ENCODE data around the gene ACTA2. TPM values are rescaled to one million over a fixed set of nuclear protein-coding genes. Genes with fewer than 3 reads are reported as not detected.

ACTA2 gene
- total RNA-seq, 1 experiment from 2014 or later, result 25.4 TPM

- CTCF ChIA-PET, result interaction anchor here (0.9 to 1.0 kb wide), 3 partner anchors 19 to 130 kb away, joined by 3 to 4 read pairs (median 3); no protein-coding TSS in a partner anchor
- DNase-seq (ENCODE audit: unreplicated experiment), result no peak
Observed at GRCh38 chr10:88964360-88964759, 11.8 kb upstream of the ACTA2 start.

GRCh38 chr10:88963318-88963717, 10.7 kb upstream of the ACTA2 start:
- no peaks in the 10 kb centered on the region for H3K36me3 Mint-ChIP-seq (ENCODE audit: insufficient read depth, unreplicated experiment)
- no peaks in the 10 kb centered on the region for H3K27me3 Mint-ChIP-seq (ENCODE audit: insufficient read depth, unreplicated experiment)
- no peak overlapping the region for H3K27ac Mint-ChIP-seq (ENCODE audit: low read depth, unreplicated experiment)
- no peak overlapping the region for H3K4me3 Mint-ChIP-seq (ENCODE audit: unreplicated experiment)
- peaks cover 6% of the 10 kb centered on the region for H3K4me1 Mint-ChIP-seq (ENCODE audit: insufficient read depth, unreplicated experiment)
- CTCF ChIA-PET, result interaction anchor here (0.9 to 1.7 kb wide), 3 partner anchors 13 to 27 kb away, joined by 3 to 4 read pairs (median 3); no protein-coding TSS in a partner anchor
- no TSS peak for BruUV-seq (replicated peaks)
- intact Hi-C loops (cut with micrococcal nuclease), result no loop called here
- TF ChIP-seq CTCF (IDR thresholded peaks at IDR 0.05; ENCODE audit: unreplicated experiment), result no peak
- POLR2A ChIA-PET, result interaction anchor here (1.1 kb wide), 1 partner anchor 9 kb away, joined by 3 read pairs; no protein-coding TSS in a partner anchor
- no peak for DNase-seq (ENCODE audit: unreplicated experiment)
- H3K9me3 Mint-ChIP-seq (ENCODE audit: unreplicated experiment), result no peaks in the 10 kb centered on the region

More at GRCh38 chr10:88964360-88964759, 11.8 kb upstream of the ACTA2 start:
- no peak overlapping the region for H3K27ac Mint-ChIP-seq (ENCODE audit: low read depth, unreplicated experiment)
- no peak for TF ChIP-seq CTCF (IDR thresholded peaks at IDR 0.05; ENCODE audit: unreplicated experiment)
- peaks cover 7% of the 10 kb centered on the region for H3K4me1 Mint-ChIP-seq (ENCODE audit: insufficient read depth, unreplicated experiment)
- no peaks in the 10 kb centered on the region for H3K27me3 Mint-ChIP-seq (ENCODE audit: insufficient read depth, unreplicated experiment)
- H3K9me3 Mint-ChIP-seq (ENCODE audit: unreplicated experiment), result no peaks in the 10 kb centered on the region
- no peaks in the 10 kb centered on the region for H3K36me3 Mint-ChIP-seq (ENCODE audit: insufficient read depth, unreplicated experiment)
- H3K4me3 Mint-ChIP-seq (ENCODE audit: unreplicated experiment), result no peak overlapping the region
- no TSS peak for BruUV-seq (replicated peaks)
- intact Hi-C loops (cut with micrococcal nuclease), result no loop called here
- POLR2A ChIA-PET, result interaction anchor here (0.7 to 1.9 kb wide), 6 partner anchors 9 to 27 kb away, joined by 3 to 14 read pairs (median 4); partner anchors contain the start of gene FAS

GRCh38 chr10:88962336-88962735, 9.8 kb upstream of the ACTA2 start:
- CTCF ChIA-PET, result interaction anchor here (0.6 to 1.7 kb wide), 2 partner anchors 25 to 146 kb away, joined by 3 to 4 read pairs; no protein-coding TSS in a partner anchor
- Mint-ChIP-seq H3K27ac (ENCODE audit: low read depth, unreplicated experiment) (no peak overlapping the region), H3K9me3 (ENCODE audit: unreplicated experiment) (no peaks in the 10 kb centered on the region)

GRCh38 chr10:88961266-88961665, 8.7 kb upstream of the ACTA2 start:
- DNase-seq (ENCODE audit: unreplicated experiment), result no peak
- H3K4me3 Mint-ChIP-seq (ENCODE audit: unreplicated experiment), result no peak overlapping the region
- no peak overlapping the region for H3K27ac Mint-ChIP-seq (ENCODE audit: low read depth, unreplicated experiment)
- BruUV-seq (replicated peaks), result no TSS peak
- intact Hi-C loops (cut with micrococcal nuclease), result no loop called here
- POLR2A ChIA-PET, result interaction anchor here (1.1 kb wide), 1 partner anchor 15 kb away, joined by 4 read pairs; no protein-coding TSS in a partner anchor
- TF ChIP-seq CTCF (IDR thresholded peaks at IDR 0.05; ENCODE audit: unreplicated experiment), result no peak
- no peaks in the 10 kb centered on the region for H3K9me3 Mint-ChIP-seq (ENCODE audit: unreplicated experiment)
- H3K36me3 Mint-ChIP-seq (ENCODE audit: insufficient read depth, unreplicated experiment), result no peaks in the 10 kb centered on the region
- peaks cover 6% of the 10 kb centered on the region for H3K4me1 Mint-ChIP-seq (ENCODE audit: insufficient read depth, unreplicated experiment)
- CTCF ChIA-PET, result interaction anchor here (1.7 kb wide), 1 partner anchor 27 kb away, joined by 6 read pairs; no protein-coding TSS in a partner anchor
- H3K27me3 Mint-ChIP-seq (ENCODE audit: insufficient read depth, unreplicated experiment), result no peaks in the 10 kb centered on the region

More at GRCh38 chr10:88962336-88962735, 9.8 kb upstream of the ACTA2 start:
- POLR2A ChIA-PET, result interaction anchor here (1.1 kb wide), 1 partner anchor 8 kb away, joined by 3 read pairs; no protein-coding TSS in a partner anchor
- TF ChIP-seq CTCF (IDR thresholded peaks at IDR 0.05; ENCODE audit: unreplicated experiment), result no peak
- BruUV-seq (replicated peaks), result no TSS peak
- intact Hi-C loops (cut with micrococcal nuclease), result no loop called here
- H3K27me3 Mint-ChIP-seq (ENCODE audit: insufficient read depth, unreplicated experiment), result no peaks in the 10 kb centered on the region
- DNase-seq (ENCODE audit: unreplicated experiment), result no peak
- no peaks in the 10 kb centered on the region for H3K36me3 Mint-ChIP-seq (ENCODE audit: insufficient read depth, unreplicated experiment)
- H3K4me3 Mint-ChIP-seq (ENCODE audit: unreplicated experiment), result no peak overlapping the region
- H3K4me1 Mint-ChIP-seq (ENCODE audit: insufficient read depth, unreplicated experiment), result peaks cover 6% of the 10 kb centered on the region
